ENCODE measurements around the gene APOE. TPM values are rescaled to one million over a fixed set of nuclear protein-coding genes. Genes with fewer than 3 reads are reported as not detected.

APOE gene
- total and polyA plus RNA-seq, 2 of the 13 experiments (the other 11 are each of a cell fraction or from before 2014, with no cell fraction given): 1,328 to 1,470 TPM

DNA sequence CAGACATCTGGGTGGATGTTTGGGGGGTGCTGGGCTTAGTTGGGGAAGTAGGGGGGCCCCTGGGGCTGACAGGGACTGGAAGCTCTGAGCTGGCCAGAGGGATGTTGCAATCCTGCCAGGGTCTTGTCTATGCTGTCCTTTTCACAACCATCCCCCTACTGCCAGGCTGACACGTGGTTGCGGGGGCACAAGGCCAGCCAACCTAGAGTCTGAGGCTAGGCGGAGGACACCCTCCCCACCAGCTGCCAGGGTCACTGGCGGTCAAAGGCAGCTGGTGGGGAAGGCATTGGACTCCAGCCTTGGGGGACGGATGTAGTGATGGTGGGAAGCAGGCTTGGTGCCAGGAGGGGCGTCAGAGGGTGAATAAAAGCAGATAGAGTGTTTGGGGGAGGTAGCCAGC, 7.3 kb downstream of the APOE start (continued):
- TF ChIP-seq SP4 (CRISPR knock-in tag; IDR thresholded peaks at IDR 0.05) (peak; percentile 49; the same call in 1 of the 2 replicates), HOXA5 (CRISPR knock-in tag; IDR thresholded peaks at IDR 0.05) (no peak), ZNF777 (CRISPR knock-in tag; IDR thresholded peaks at IDR 0.05) (no peak), MYC (CRISPR knock-in tag; IDR thresholded peaks at IDR 0.05; ENCODE audit: borderline replicate concordance) (peak; percentile 96), ZNF629 (CRISPR knock-in tag; conservative IDR thresholded peaks at IDR 0.05) (no peak), ZNF263 (CRISPR knock-in tag; IDR thresholded peaks at IDR 0.05) (no peak), SMAD3 (CRISPR knock-in tag; IDR thresholded peaks at IDR 0.05) (0 out of 2 replicates have a peak, but pooled peaks have one; percentile 29), DMAP1 (CRISPR knock-in tag; IDR thresholded peaks at IDR 0.05) (peak; percentile 75), ZMYM2 (CRISPR knock-in tag; IDR thresholded peaks at IDR 0.05) (peak; percentile 43; the same call in 1 of the 2 replicates), PHF8 (CRISPR knock-in tag; IDR thresholded peaks at IDR 0.05) (0 out of 2 replicates have a peak, but pooled peaks have one; percentile 21), MIER3 (CRISPR knock-in tag; IDR thresholded peaks at IDR 0.05; ENCODE audit: borderline replicate concordance) (peak; percentile 92; the same call in 1 of the 2 replicates), RELA (CRISPR knock-in tag; IDR thresholded peaks at IDR 0.05) (no peak), SP5 (CRISPR knock-in tag; IDR thresholded peaks at IDR 0.05; ENCODE audit: borderline replicate concordance, low read depth) (0 out of 2 replicates have a peak, but pooled peaks have one; percentile 25), POLR2A (IDR thresholded peaks at IDR 0.05; ENCODE audit: insufficient read depth in 1 of 2, low read depth in 2 of 2, low read length in 2 of 2) (0 out of 4 replicates have a peak, but pooled peaks of 1 of the 2 experiments have one; percentile 31), STAG1 (CRISPR knock-in tag; IDR thresholded peaks at IDR 0.05) (0 out of 2 replicates have a peak, but pooled peaks have one; percentile 2), ZSCAN9 (CRISPR knock-in tag; IDR thresholded peaks at IDR 0.05; ENCODE audit: borderline replicate concordance) (peak; percentile 76; the same call in 1 of the 2 replicates), TBP (CRISPR knock-in tag; IDR thresholded peaks at IDR 0.05) (no peak), KDM5B (CRISPR knock-in tag; IDR thresholded peaks at IDR 0.05; ENCODE audit: borderline replicate concordance) (peak; percentile 21; the same call in 1 of the 2 replicates), ATAD3A (CRISPR knock-in tag; IDR thresholded peaks at IDR 0.05) (no peak), FOXA3 (CRISPR knock-in tag; IDR thresholded peaks at IDR 0.05) (peak; percentile 81), ZNF816 (CRISPR knock-in tag; IDR thresholded peaks at IDR 0.05; ENCODE audit: borderline replicate concordance) (no peak), ZNF766 (CRISPR knock-in tag; IDR thresholded peaks at IDR 0.05; ENCODE audit: borderline replicate concordance) (no peak)
- TF ChIP-seq, protein P1, sequence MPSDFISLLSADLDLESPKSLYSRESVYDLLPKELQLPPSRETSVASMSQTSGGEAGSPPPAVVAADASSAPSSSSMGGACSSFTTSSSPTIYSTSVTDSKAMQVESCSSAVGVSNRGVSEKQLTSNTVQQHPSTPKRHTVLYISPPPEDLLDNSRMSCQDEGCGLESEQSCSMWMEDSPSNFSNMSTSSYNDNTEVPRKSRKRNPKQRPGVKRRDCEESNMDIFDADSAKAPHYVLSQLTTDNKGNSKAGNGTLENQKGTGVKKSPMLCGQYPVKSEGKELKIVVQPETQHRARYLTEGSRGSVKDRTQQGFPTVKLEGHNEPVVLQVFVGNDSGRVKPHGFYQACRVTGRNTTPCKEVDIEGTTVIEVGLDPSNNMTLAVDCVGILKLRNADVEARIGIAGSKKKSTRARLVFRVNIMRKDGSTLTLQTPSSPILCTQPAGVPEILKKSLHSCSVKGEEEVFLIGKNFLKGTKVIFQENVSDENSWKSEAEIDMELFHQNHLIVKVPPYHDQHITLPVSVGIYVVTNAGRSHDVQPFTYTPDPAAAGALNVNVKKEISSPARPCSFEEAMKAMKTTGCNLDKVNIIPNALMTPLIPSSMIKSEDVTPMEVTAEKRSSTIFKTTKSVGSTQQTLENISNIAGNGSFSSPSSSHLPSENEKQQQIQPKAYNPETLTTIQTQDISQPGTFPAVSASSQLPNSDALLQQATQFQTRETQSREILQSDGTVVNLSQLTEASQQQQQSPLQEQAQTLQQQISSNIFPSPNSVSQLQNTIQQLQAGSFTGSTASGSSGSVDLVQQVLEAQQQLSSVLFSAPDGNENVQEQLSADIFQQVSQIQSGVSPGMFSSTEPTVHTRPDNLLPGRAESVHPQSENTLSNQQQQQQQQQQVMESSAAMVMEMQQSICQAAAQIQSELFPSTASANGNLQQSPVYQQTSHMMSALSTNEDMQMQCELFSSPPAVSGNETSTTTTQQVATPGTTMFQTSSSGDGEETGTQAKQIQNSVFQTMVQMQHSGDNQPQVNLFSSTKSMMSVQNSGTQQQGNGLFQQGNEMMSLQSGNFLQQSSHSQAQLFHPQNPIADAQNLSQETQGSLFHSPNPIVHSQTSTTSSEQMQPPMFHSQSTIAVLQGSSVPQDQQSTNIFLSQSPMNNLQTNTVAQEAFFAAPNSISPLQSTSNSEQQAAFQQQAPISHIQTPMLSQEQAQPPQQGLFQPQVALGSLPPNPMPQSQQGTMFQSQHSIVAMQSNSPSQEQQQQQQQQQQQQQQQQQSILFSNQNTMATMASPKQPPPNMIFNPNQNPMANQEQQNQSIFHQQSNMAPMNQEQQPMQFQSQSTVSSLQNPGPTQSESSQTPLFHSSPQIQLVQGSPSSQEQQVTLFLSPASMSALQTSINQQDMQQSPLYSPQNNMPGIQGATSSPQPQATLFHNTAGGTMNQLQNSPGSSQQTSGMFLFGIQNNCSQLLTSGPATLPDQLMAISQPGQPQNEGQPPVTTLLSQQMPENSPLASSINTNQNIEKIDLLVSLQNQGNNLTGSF (CRISPR knock-in tag; IDR thresholded peaks at IDR 0.05): 0 out of 2 replicates have a peak, but pooled peaks have one; percentile 32
- TF ChIP-seq, protein P2, sequence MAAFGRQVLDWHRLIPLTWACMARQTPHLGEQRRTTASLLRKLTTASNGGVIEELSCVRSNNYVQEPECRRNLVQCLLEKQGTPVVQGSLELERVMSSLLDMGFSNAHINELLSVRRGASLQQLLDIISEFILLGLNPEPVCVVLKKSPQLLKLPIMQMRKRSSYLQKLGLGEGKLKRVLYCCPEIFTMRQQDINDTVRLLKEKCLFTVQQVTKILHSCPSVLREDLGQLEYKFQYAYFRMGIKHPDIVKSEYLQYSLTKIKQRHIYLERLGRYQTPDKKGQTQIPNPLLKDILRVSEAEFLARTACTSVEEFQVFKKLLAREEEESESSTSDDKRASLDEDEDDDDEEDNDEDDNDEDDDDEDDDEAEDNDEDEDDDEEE (CRISPR knock-in tag; IDR thresholded peaks at IDR 0.05): no peak
- TF ChIP-seq, protein P3, sequence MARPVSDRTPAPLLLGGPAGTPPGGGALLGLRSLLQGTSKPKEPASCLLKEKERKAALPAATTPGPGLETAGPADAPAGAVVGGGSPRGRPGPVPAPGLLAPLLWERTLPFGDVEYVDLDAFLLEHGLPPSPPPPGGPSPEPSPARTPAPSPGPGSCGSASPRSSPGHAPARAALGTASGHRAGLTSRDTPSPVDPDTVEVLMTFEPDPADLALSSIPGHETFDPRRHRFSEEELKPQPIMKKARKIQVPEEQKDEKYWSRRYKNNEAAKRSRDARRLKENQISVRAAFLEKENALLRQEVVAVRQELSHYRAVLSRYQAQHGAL (CRISPR knock-in tag; IDR thresholded peaks at IDR 0.05; ENCODE audit: not compliant biosample characterization): no peak
- TF ChIP-seq, protein P4, sequence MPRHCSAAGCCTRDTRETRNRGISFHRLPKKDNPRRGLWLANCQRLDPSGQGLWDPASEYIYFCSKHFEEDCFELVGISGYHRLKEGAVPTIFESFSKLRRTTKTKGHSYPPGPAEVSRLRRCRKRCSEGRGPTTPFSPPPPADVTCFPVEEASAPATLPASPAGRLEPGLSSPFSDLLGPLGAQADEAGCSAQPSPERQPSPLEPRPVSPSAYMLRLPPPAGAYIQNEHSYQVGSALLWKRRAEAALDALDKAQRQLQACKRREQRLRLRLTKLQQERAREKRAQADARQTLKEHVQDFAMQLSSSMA (CRISPR knock-in tag; IDR thresholded peaks at IDR 0.05): no peak

All from HepG2 (cell line).